Measurements from ENCODE around the gene FOSB.

The FOSB gene

GRCh38 chr19:45524575-45525129 is 56.9 kb downstream of the FOSB start:
- no peak for DNase-seq (ENCODE audit: low read depth in 3 of 3)

Data from stimulated activated CD4-positive, alpha-beta T cell treated with anti-CD3 and anti-CD28 coated beads, TNF-alpha, amount 100 ng/mL, for 48 hours (primary cell).